CD4-positive, alpha-beta T cell treated with Interleukin-17A for 4 hours (primary cell): ENCODE data around the gene NR2C1.

Source experiments
- DNase-seq: peaks from one replicate; pipeline ENCODE4 v3.0.0-alpha.2; 2020; ENCODE audit warnings: mixed read lengths

NR2C1 gene

GRCh38 chr12:95083471-95083870, 10.1 kb upstream of the NR2C1 start:
- no peak for DNase-seq

GRCh38 chr12:95077341-95077740, 3.9 kb upstream of the NR2C1 start:
- no peak for DNase-seq

GRCh38 chr12:95074766-95075165, 1.3 kb upstream of the NR2C1 start:
- DNase-seq, result no peak

DNA sequence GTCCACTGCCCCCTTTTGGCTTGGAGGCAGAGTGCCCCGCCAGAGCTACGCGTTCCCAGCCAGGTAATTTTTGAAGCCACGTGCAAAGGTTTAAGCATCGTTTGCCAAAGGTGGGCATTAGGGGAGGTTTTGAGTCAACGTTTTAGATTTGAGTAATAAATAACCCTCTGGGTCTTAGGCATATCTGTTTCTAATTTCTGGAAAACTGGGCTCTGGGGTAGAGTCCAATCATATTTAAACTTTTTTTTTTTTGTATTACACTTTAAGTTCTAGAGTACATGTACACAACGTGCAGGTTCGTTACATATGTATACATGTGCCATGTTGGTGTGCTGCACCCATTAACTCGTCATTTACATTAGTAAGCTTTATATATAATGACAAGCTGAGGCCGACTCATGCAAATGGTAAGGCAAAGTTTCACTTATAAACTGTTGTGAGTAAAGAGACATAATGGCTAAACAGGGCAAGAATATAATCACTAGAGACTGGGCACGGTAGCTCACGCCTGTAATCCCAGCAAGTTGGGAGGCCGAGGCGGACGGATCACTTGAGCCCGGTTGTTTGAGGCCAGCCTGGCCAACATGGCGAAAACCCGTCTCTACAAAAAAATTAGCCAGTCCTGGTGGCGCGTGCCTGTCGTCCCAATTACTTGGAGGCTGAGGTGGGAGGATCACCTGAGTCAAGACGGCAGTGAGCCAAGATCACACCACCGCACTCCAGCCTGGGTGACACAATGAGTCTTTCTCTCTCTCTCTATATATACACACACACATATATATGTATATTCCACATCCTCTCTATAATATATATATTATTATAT, 491 bp upstream of the NR2C1 start:
- DNase-seq, result no peak

DNA sequence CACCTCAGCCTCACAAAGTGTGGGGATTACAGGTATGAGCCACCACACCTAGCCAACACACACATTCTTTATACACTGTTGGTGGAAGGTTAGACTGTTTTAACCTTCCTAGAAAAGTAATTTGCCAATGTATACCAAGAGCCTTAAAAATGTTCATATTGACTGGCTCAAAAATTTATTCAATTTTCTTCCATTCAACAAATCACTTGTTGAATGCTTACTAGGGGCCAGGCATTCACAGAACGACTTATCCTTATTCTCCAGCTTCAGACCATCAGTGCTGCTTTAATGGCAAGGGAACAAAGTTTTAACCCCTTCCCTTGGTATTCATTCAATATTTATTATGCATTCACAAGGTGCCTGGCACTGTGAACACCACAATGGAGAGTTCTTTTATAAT, 3.0 kb downstream of the NR2C1 start:
- DNase-seq, result no peak

GRCh38 chr12:95066091-95066855, 7.1 kb downstream of the NR2C1 start:
- no peak for DNase-seq

- DNase-seq, result no peak
These were observed 12.5 kb downstream of the NR2C1 start for GRCh38 chr12:95060951-95061350.

DNA sequence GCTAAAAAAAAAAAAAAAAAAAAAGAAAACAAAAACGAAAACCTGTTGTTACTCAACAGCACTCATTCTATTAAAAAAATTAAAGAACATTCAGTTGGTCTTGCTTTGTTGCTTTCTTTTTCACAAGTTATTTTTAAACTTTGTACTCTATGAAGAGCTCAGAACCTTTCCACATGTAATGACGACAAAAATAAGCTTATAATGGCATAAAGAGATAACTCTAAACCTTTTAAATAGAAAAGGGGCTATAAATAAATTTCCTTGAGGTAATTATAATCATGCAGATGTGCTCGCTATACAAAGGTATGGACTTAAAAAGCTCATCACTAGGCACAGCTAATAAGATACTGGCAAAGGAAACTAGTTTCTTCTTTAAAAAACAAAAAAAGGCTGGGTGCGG, 13.4 kb downstream of the NR2C1 start:
- no peak for DNase-seq

DNA sequence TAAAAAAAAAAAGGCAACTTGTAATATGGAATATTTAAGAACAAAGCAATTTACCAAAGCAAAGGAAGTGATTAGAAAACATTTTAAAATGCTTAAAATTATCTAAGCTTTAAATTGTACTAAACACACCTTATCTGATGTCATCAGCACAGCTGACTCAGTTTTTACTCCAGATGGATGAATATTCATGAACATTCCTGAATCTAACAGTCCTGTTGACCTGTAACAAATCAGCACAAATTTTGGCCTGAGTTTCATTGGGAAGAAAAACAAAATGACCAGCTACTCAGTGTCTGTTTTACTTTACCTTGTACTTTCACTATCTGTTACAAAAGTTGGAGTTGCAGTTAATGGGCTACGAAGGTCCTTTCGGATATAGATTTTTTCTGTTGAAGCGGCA, 16.0 kb downstream of the NR2C1 start:
- no peak for DNase-seq

- no peak for DNase-seq
These were observed 18.4 kb downstream of the NR2C1 start for GRCh38 chr12:95055057-95055456.

GRCh38 chr12:95054206-95054605, 19.2 kb downstream of the NR2C1 start:
- DNase-seq, result no peak

- DNase-seq, result no peak
These were observed 22.2 kb downstream of the NR2C1 start for GRCh38 chr12:95051241-95051640.

- no peak for DNase-seq
These were observed 35.5 kb downstream of the NR2C1 start for GRCh38 chr12:95037906-95038305.

DNA sequence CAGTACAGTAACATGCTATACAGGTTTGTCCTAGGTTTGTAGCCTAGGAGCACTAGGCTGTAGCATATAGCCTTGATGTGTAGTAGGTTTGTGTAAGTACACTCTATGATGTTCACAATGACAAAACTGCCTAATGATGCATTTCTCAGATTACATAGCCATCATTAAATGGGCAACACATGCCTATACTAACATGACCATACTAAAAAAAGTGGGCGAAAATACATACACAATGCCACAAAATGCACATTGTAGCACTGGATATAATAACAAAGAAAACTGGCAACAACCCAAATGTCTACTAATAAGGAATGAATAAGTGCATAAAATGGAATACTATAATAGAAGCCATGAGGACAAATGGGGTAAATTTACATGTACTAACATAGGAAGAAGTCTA, 38.7 kb downstream of the NR2C1 start:
- DNase-seq, result no peak

- DNase-seq, result no peak
These were observed 50.9 kb downstream of the NR2C1 start for GRCh38 chr12:95022477-95022876.

DNA sequence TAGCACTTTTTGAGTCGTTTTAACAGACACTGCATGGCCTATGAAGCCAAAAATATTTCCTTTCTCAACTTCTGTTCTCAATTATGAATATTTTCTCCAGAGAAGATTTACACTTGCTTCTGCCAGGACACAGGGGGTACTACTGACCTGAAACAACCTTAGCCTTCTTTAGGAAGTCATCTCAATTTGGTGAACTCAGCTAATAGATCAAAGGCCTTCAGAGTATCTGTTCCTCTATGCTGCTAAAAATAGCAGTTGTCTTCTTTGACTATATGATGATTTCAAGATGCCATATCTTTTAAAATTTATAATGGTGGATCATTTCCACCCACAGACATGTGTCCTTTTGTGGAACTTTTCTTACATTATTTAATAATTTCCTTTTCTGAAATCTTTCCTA, 55.9 kb downstream of the NR2C1 start:
- DNase-seq, result no peak

DNA sequence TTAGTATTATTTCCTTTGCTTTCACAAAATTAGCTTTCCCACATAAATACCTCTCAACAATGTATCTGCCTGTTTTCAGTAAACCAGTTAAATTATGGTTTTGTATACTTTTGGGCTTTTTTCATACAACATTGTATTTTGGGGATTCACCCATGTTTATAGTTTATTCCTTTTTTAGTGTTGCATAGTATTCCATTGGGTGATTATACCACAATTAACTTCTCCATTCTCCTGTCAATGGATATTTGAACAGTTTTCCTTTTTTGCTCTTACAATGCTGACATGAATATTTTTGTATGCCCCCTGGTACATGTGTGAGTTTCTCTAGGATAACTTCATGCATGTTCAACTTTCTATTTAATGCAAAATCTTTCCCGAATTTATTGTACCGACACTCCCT, 57.3 kb downstream of the NR2C1 start:
- no peak for DNase-seq

- DNase-seq, result no peak
These were observed 58.9 kb downstream of the NR2C1 start for GRCh38 chr12:95014554-95014953.

GRCh38 chr12:95006206-95006605, 67.2 kb downstream of the NR2C1 start:
- DNase-seq, result no peak

DNA sequence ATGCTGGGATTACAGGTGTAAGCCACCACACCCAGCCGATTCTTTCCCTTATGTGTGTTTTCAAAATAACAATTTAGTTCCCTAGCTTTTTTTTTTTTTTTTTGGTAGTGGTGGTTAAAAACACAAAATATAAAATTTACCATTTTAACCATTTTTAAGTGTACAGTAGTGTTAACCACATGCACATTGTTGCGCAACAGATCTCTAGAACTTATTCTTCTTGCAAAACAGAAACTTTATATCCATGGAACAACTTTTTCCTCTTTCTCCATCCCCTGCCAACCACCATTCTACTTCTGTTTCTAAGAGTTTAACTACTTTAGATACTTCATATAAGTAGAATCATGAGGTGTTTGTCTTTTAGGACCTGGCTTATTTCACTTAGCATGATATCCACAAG, 68.8 kb downstream of the NR2C1 start:
- DNase-seq, result no peak

DNA sequence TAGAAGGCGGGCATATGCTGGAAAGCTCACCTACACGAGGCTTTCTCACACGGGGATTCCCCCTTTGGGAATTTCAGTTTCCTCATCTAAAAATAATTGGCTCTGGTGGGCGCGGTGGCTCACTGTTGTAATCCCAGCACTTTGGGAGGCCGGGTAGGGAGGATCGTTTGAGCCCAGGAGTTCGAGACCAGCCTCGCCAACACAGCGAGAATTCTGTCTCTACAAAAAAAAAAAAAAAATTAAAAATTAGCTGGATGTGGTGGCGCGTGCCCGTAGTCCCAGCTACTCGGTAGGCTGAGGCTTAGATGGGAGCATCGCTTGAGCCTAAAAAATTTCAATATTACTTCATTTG, 69.5 kb downstream of the NR2C1 start:
- no peak for DNase-seq

DNA sequence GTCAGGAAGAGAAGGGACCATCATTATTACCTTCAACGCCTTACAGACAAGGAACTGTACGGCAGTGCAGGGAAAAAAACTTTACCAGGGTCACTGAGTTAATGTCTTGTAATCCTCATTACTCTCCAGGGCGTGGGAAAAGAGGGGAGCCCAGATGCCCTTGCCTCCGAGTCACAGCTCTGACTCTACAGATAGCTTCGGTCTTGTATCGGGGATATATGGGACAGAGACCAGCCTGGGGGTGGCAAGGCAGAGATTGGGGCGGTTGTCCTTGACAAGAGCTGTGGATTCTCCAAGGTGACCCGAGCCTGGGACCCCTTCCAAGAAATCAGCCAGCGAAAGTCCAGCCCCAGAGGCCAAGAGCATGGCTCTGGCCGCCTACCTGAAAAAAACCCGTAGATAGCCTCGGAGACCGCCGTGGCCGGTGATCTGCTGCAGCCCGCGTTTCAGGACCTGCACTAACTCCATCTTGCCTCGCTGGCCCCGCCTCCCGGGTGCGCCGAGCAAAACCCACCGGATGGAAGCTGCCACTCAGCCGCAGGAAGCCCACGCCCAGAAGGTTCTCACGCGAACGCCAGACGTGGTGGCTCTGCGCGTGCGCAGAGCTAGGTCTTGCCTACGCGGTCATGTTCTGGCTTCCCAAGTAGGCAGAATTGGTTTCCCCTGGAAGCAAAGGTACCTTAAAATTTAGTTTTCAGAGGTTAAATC, 70.1 kb downstream of the NR2C1 start, which contains the start of gene NDUFA12:
TSS of gene NDUFA12 (minus strand) at position 485 of the 708 bp plus-strand sequence. CDS start at position 468, 17 bp downstream.
- DNase-seq, result peak; percentile 96

- no peak for DNase-seq
These were observed 70.7 kb downstream of the NR2C1 start for GRCh38 chr12:95002754-95003153.

- no peak for DNase-seq
These were observed 75.1 kb downstream of the NR2C1 start for GRCh38 chr12:94998326-94998725.
